ENCODE measurements around the gene NEXN. TPM values are rescaled to one million over a fixed set of nuclear protein-coding genes. Genes with fewer than 3 reads are reported as not detected.

NEXN gene
- total and polyA plus RNA-seq, 11 donors, result 224 to 935 (median 370) TPM

DNA sequence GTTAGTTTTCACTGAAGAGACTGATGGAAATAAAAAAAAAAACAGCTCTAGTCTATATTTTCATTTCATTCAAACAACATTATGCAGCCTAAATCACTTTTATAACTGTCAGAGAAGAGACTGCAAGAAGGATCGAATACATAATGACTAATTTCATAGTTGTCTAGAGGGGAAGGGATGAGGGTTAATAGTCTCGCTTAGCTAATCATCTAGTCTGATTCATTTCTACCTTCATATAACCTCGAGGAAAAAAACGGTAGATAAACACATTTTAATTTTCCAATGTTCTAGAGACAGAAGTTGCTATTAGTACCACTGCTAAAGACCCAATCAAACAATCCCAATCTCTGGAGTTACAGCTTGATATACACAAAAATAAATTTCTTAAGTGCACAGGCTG is 87.0 kb downstream of the NEXN start:
- ATAC-seq, result no peak
- TF ChIP-seq POLR2A (IDR thresholded peaks at IDR 0.05), result no peak
- TF ChIP-seq, protein P1, sequence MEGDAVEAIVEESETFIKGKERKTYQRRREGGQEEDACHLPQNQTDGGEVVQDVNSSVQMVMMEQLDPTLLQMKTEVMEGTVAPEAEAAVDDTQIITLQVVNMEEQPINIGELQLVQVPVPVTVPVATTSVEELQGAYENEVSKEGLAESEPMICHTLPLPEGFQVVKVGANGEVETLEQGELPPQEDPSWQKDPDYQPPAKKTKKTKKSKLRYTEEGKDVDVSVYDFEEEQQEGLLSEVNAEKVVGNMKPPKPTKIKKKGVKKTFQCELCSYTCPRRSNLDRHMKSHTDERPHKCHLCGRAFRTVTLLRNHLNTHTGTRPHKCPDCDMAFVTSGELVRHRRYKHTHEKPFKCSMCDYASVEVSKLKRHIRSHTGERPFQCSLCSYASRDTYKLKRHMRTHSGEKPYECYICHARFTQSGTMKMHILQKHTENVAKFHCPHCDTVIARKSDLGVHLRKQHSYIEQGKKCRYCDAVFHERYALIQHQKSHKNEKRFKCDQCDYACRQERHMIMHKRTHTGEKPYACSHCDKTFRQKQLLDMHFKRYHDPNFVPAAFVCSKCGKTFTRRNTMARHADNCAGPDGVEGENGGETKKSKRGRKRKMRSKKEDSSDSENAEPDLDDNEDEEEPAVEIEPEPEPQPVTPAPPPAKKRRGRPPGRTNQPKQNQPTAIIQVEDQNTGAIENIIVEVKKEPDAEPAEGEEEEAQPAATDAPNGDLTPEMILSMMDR (IDR thresholded peaks at IDR 0.05), result no peak

DNA sequence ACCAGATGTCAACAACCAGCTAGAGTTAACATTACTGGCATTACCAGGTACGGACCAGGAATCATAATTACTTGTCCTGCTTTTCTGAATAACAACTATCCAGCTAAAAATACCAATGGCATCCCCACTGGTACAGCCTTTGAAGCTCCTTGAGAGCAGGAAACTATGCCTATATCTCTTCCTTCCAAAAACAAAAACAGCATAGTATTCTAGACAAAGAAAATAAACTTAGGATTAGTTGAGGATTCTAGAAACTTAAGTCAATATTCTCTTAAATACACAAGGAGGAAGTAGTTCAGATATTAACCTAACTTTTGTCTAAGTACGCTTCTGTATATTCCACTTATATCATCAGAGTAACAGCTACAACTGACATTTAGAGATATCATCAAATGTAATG is 87.5 kb downstream of the NEXN start:
- intact Hi-C loops (cut with DNase I), result loop anchor here in 7 of 10 donors (2.0 to 5.0 kb wide), 4 partner anchors 36 to 139 kb away; partner anchors contain the start of gene GIPC2 (in 1 of the 7)
- WGBS, 4 donors, result 22 to 28% (median 24%) methylated on average over 2 of the region's 2 CpGs
- peak overlapping the region in 10 of 12 donors; percentile 1 to 90 (median 80) for H3K4me3 ChIP-seq

More for the DNA sequence above, 87.0 kb downstream of the NEXN start:
- no peaks in the 10 kb centered on the region for H3K9me3 ChIP-seq
- peak overlapping the region in 5 of 12 donors; percentile 4 to 40 (median 24) for H3K27ac ChIP-seq
- intact Hi-C loops (cut with DNase I), result loop anchor here in 6 of 10 donors (5.0 kb wide), 3 partner anchors 37 to 137 kb away; partner anchors contain the start of gene GIPC2 (in 1 of the 6)
- peaks cover 0 to 70% (median 40%) of the 10 kb centered on the region in 12 donors for H3K4me1 ChIP-seq
- WGBS, 4 donors, result 11 to 22% (median 20%) methylated on average over 4 of the region's 4 CpGs
- H3K36me3 ChIP-seq, result peaks cover 0 to 47% (median 9%) of the 10 kb centered on the region in 9 donors
- no peak for DNase-seq
- H3K4me3 ChIP-seq, result peak overlapping the region in 9 of 12 donors; percentile 19 to 90 (median 81)
- no peaks in the 10 kb centered on the region for H3K27me3 ChIP-seq

DNA sequence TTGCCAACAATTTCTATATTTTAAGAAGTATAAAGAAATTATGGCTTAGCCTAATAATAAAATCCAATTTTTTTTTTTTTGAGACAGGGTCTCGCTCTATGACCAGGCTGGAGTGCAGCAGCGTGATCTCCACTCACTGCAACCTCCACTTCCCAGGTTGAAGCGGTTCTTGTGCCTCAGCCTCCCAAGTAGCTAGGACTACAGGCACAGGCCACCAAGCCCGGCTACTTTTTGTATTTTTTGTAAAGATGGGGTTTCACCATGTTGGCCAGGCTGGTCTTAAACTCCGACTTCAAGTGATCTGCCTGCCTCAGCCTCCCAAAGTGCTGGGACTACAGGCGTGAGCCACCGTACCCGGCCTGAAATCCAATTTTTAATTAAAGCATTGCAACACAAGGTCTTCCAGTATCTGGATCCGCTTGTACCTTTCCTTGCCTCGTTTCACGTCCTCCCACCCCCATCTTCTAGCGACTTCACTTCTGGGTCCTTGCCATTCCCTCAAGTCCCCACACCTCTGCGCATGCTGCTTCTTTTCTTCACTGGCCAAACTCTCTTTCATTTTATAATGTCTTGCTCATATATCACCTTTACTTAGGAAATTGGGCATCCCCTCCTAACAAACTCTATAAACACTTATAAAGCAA is 88.1 kb downstream of the NEXN start:
- DNase-seq, result no peak
- Histone ChIP-seq H3K36me3 (peaks cover 0 to 35% (median 5%) of the 10 kb centered on the region in 9 donors), H3K27me3 (no peaks in the 10 kb centered on the region), H3K9me3 (no peaks in the 10 kb centered on the region), H3K27ac (peak overlapping the region in 5 of 12 donors; percentile 95 to 99 (median 98)), H3K4me3 (peak overlapping the region in 11 of 12 donors; percentile 65 to 92 (median 81)), H3K4me1 (peaks cover 0 to 71% (median 48%) of the 10 kb centered on the region in 12 donors)
- WGBS, 4 donors, result 71 to 76% (median 74%) methylated on average over 13 of the region's 13 CpGs
- ATAC-seq, result no peak
- no peak for TF ChIP-seq POLR2A (IDR thresholded peaks at IDR 0.05)
- TF ChIP-seq, protein P1 (IDR thresholded peaks at IDR 0.05), result no peak
- intact Hi-C loops (cut with DNase I), result loop anchor here in 7 of 10 donors (2.0 to 5.0 kb wide), 4 partner anchors 36 to 138 kb away; partner anchors contain the start of gene GIPC2 (in 1 of the 7)

More for the DNA sequence above, 87.5 kb downstream of the NEXN start:
- peak overlapping the region in 5 of 12 donors; percentile 7 to 40 (median 24) for H3K27ac ChIP-seq
- H3K27me3 ChIP-seq, result no peaks in the 10 kb centered on the region
- DNase-seq (no peak), ATAC-seq (no peak)
- TF ChIP-seq POLR2A (IDR thresholded peaks at IDR 0.05), result no peak
- TF ChIP-seq, protein P1 (IDR thresholded peaks at IDR 0.05), result no peak
- H3K36me3 ChIP-seq, result peaks cover 0 to 42% (median 5%) of the 10 kb centered on the region in 9 donors
- peaks cover 0 to 71% (median 45%) of the 10 kb centered on the region in 12 donors for H3K4me1 ChIP-seq
- no peaks in the 10 kb centered on the region for H3K9me3 ChIP-seq

DNA sequence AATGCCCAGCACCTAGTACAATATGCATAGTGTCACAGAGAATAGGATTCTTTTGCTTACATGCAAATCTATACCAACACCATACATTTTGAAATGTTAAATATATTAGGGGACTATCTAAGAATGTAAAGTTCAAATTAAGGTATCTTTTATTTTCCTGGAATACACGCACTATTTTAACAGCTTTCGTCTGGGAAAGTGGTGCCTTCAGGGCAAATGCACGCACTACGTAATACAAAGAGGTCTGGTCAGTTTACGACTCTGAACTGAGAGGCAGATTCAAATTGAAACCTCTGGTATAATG is 89.5 kb downstream of the NEXN start:
- H3K4me1 ChIP-seq, result peaks cover 0 to 65% (median 42%) of the 10 kb centered on the region in 12 donors
- no peak for TF ChIP-seq POLR2A (IDR thresholded peaks at IDR 0.05)
- TF ChIP-seq, protein P1 (IDR thresholded peaks at IDR 0.05), result no peak
- peak overlapping the region; percentile 91 to 99 (median 96) for H3K27ac ChIP-seq
- no peaks in the 10 kb centered on the region for H3K9me3 ChIP-seq
- DNase-seq (no peak), ATAC-seq (no peak)
- 0 to 1% (median 1%) methylated on average over 5 of the region's 5 CpGs for WGBS, 4 donors
- no peaks in the 10 kb centered on the region for H3K27me3 ChIP-seq
- H3K36me3 ChIP-seq, result peaks cover 0 to 28% (median 5%) of the 10 kb centered on the region in 9 donors
- peak overlapping the region; percentile 42 to 92 (median 80) for H3K4me3 ChIP-seq
- intact Hi-C loops (cut with DNase I), result loop anchor here (1.0 to 5.0 kb wide), 8 partner anchors 27 to 137 kb away; partner anchors contain the start of genes DNAJB4 (in 5 of the 10) and GIPC2 (in 1 of the 10)

Data from heart left ventricle (tissue), 16 donors.